Dedifferentiated amniotic fluid mesenchymal stem cell (primary cell): ENCODE data around the gene MCUR1.
"Not testable (repeated sequence)": the region's sequence is repeated elsewhere in the genome, so short reads cannot be mapped to it uniquely, and the experiment has no call there.

Source experiments
- DNase-seq: peaks from one replicate; pipeline ENCODE4 v3.0.0-alpha.2; 2016; ENCODE audit errors: extremely low spot score

MCUR1 gene

GRCh38 chr6:13814176-13814937, at the start of gene MCUR1:
Gene MCUR1, minus strand, starts transcription at chr6:13814557. Its CDS starts 128 bp downstream, at chr6:13814429.
- peak; percentile 72 for DNase-seq

- no peak for DNase-seq
These were observed 49.4 kb upstream of the MCUR1 start for GRCh38 chr6:13863699-13864155.

DNA sequence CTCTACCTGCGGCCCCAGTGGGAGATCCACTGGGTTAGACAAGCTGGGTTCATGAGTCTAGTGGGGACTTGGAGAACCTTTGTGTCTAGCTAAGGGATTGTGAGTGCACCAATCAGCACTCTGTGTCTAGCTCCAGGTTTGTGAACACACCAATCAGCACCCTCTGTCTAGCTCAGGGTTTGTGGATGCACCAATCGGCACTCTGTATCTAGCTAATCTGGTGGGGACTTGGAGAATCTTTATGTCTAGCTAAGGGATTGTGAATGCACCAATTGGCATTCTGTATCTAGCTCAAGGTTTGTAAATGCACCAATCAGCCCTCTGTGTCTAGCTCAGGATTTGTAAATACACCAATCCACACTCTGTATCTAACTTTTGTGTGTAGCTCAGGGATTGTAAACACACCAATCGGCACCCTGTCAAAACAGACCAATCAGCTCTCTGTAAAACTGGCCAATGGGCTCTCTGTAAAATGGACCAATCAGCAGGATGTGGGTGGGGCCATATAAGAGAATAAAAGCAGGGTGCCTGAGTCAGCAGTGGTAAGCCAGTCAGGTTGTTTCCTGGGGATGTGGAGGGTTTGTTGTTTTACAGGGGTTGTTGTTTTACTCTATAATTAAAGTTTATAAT, 46.3 kb upstream of the MCUR1 start:
- not testable (repeated sequence) for DNase-seq

DNA sequence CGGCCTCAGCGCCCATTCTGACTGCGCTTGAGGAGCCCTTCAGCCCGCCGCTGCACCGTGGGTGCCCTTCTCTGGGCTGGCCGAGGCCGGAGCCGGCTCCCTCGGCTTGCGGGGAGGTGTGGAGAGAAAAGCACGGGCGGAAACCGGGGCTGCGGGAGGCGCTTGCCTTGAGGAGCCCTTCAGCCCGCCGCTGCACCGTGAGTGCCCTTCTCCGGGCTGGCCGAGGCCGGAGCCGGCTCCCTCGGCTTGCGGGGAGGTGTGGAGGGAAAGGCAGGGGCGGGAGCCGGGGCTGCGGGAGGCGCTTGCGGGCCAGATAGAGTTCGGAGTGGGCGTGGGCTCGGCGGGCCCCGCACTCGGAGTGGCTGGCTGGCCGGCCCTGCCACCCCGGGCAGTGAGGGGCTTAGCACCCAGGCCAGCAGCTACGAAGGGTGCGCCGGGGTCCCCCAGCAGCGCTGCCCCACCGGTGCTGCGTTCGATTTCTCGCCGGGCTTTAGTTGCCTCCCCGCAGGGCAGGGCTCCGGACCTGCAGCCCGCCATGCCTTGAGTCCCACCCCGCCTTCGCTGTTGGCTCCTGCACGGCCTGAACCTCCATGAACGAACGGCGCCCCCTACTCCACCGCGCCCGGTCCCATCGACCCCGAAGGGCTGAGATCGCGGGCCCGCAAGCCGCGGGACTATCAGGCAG, 45.7 kb upstream of the MCUR1 start:
- DNase-seq = no peak

DNA sequence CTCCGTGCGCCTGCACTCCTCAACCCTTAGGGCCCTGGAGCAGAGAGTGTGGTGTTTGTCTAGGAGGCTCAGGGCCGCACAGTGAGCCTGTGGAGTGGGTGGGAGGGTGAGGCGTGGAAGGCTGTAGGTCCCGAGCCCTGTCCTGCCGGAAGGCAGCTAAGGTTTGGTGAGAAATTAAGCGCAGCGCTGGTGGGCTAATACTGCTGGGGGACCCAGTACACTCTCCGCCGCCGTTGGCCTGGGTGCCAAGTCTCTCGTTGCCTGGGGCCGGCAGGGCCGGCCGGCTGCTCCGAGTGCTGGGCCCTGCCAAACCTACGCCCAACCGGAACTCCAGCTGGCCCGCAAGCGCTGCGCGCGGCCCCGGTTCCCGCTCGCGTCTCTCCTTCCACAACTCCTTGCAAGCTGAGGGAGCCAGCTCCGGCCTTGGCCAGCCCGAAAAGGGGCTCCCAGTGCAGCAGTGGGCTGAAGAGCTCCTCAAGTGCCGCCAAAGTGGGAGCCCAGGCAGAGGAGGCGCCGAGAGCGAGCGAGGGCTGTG, 40.4 kb upstream of the MCUR1 start:
- DNase-seq = no peak

DNA sequence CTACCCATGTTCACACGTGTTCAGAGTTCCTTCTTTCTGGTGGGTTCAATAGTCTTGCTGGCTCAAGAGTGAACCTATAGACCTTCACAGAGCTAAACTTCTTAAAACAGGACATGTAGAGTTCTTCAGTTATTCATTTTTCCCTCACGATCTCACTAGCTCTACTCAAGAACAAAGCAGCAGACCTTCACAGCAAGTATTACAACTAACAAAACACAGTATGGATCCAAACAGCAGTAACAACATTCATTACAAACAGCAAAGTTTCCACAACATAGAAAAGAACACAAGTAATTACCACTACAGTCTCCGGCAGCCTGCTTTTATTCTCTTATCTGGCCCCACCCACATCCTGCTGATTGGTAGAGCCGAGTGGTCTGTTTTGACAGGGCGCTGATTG, 39.5 kb upstream of the MCUR1 start:
- no peak for DNase-seq

- DNase-seq = no peak
These were observed 37.4 kb upstream of the MCUR1 start for GRCh38 chr6:13851803-13852202.

GRCh38 chr6:13851330-13851729, 37.0 kb upstream of the MCUR1 start:
- no peak for DNase-seq

GRCh38 chr6:13850690-13851089, 36.3 kb upstream of the MCUR1 start:
- not testable (repeated sequence) for DNase-seq

GRCh38 chr6:13848522-13849150, 34.3 kb upstream of the MCUR1 start:
- no peak for DNase-seq

DNA sequence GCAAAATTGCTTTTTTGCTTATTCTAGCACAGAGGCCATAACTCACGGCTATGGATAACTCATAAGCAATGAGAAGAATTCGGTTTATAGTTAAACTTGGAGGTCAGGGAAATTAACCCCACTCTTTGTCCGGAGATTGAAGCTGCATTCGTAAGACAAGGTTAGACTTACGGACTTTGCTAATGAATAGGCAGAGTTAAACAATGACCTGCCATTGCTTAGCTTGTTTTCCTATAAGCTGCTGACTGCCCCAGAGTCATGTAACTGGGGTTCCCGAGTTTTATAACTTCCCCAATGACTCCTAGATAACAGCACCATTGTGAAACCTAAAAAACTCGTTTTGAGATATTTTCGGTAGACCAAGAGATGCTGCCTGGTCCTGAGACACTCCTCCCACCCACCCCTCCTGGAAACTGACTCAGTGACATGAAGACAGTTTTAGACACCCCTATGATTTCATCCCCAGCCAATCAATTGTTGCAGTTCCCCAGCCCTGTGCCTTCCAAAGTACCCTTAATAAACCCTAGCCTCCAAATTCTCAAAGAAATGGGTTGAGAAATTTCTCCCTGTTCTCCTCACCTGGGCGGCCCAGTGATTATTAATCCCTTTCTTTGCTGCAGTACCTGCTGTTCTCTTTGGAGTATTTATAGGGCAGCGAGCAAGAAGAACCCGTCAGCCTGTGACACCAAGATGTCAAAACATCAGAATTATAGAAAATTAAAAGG, 33.1 kb upstream of the MCUR1 start:
- no peak for DNase-seq

DNA sequence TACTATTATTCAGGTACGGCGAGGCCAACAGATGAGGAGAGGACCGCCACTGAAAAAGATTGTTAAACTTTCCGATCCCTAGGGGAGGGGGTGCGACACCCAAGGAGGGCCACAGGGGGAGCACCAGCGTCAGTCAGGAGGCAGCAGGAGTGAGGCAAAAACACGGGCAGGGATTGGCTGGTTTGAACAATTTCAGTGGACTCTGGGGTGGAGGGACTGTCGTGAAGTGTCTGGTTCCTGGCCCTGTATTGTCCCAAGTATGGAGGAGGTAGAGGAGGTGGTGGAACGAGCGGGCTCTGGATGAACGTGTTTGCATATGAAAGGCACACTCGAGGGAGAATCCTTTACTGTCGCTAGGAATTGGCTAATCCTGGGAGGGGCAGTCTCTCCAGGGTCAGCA, 32.5 kb upstream of the MCUR1 start:
- DNase-seq = no peak

- DNase-seq = no peak
These were observed 27.6 kb upstream of the MCUR1 start for GRCh38 chr6:13841936-13842335.

GRCh38 chr6:13838616-13839015, 24.3 kb upstream of the MCUR1 start:
- DNase-seq = no peak

DNA sequence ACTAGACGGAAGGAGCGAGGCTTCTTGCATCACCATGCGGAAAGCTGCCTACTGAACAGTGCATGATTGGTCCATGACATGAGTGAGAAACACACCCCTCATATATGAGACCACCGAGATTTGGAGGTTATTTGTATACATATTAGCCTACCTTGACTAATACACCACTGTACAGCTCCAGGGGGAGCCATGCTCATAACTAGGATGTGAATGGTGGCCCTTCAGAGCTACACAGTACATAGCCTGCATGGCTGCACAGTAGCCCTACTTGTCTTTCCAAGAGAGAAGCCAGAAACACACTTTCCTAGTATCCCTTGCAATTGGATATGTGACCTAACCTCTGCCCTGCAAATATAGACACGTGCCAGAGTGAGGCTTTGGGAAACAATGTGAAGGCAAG, 21.8 kb upstream of the MCUR1 start:
- DNase-seq = no peak

GRCh38 chr6:13834790-13835189, 20.4 kb upstream of the MCUR1 start:
- DNase-seq = no peak

- not testable (repeated sequence) for DNase-seq
These were observed 19.7 kb upstream of the MCUR1 start for GRCh38 chr6:13834018-13834417.

DNA sequence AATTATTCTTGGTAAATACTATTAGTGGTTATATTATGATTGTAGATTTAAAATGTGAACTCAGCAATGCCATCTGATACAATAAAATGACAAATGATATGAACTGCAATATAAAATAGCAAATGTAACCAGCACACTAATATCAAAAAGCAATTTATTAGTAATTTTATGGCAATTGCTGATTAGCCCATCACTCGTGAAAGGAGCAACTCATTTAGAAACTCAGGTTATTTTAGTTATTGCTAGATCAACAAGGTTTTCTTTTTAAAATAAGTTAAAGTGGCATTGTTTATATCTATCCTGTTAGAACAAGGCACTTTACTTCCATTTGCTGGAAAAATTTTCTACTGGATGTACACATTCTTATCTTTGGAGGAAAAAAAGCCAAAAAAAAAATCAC, 18.4 kb upstream of the MCUR1 start:
- no peak for DNase-seq

GRCh38 chr6:13831615-13832014, 17.3 kb upstream of the MCUR1 start:
- no peak for DNase-seq

DNA sequence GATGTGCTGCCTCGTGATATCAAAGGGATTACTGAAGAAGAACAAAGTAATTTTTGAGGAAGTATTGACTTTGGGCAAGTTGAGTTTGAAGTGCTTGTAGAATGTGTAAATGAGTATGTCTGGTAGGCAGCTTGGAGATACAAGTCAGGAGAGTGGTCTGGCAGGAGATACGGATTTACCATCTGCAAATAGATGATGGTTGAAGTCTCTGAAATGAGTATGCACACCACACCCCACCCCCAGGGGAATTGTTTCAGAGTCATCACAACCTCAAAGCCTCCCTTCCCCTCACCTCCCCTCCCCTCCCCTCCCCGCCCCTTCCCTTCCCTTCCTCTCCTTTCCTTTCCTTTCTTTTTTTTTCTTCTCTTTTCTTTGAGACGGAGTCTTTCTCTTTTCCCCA, 16.4 kb upstream of the MCUR1 start:
- no peak for DNase-seq

DNA sequence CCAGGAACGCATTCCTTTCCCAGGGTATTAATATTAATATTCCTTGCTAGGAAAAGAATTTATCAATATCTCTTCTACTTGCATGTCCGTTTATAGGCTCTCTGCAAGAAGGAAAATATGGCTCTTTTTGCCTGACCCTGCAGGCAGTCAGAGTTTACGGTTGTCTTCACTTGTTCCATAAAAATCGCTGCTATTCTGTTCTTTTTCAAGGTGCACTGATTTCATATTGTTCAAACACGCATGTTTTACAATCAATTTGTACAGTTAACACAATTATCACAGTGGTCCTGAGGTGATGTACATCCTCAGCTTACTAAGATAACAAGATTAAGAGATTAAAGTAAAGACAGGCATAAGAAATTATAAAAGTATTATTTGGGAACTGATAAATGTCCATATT, 15.1 kb upstream of the MCUR1 start:
- not testable (repeated sequence) for DNase-seq
